OCI-LY7 (cell line): ENCODE measurements around the gene GLDN.

Experiments
- EZH2phosphoT487 ChIP-seq: fragments of 200-600 bp; sonication (generic); IDR thresholded peaks from 2 replicates; pipeline ENCODE4 v1.6.1; 2018; ENCODE audit warnings: low read depth, borderline replicate concordance, mild to moderate bottlenecking, mixed run types, antibody characterized with exemption, low read length, moderate library complexity, mixed read lengths
- TF ChIP-seq, protein P1 (sequence below): fragments of 200-600 bp; sonication (generic); conservative IDR thresholded peaks from 2 replicates; pipeline ENCODE4 v1.5.1; 2014; ENCODE audit warnings: mild to moderate bottlenecking, antibody characterized with exemption, low read length, moderate library complexity, mixed read lengths

DNA sequence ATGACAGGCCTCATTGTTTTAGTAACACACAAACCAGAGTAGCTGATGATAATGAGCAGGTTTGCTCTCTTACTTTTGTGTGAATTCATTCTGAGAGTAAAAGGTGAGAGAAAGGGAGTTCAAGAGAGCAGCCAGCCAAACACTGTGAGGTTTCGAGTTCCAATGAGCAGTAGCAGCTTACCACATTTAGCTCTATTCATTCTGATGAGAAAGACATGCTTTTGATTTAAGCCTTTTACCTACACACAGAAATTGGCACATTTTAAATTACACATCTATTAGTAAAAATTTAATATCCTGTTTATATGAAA lies 28.0 kb downstream of the GLDN start:
- TF ChIP-seq, protein P1, sequence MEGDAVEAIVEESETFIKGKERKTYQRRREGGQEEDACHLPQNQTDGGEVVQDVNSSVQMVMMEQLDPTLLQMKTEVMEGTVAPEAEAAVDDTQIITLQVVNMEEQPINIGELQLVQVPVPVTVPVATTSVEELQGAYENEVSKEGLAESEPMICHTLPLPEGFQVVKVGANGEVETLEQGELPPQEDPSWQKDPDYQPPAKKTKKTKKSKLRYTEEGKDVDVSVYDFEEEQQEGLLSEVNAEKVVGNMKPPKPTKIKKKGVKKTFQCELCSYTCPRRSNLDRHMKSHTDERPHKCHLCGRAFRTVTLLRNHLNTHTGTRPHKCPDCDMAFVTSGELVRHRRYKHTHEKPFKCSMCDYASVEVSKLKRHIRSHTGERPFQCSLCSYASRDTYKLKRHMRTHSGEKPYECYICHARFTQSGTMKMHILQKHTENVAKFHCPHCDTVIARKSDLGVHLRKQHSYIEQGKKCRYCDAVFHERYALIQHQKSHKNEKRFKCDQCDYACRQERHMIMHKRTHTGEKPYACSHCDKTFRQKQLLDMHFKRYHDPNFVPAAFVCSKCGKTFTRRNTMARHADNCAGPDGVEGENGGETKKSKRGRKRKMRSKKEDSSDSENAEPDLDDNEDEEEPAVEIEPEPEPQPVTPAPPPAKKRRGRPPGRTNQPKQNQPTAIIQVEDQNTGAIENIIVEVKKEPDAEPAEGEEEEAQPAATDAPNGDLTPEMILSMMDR, result no peak
- no peak for TF ChIP-seq EZH2phosphoT487
